Bronchus fibroblast of lung (primary cell): Measurements from ENCODE around the gene WWC2. TPM values are rescaled to one million over a fixed set of nuclear protein-coding genes. Genes with fewer than 3 reads are reported as not detected.

Source experiments
- total RNA-seq: library from RNA; depleted of rRNA; stranded (reverse); fragments of >200 nt; gene quantifications from 2 replicates; pipeline ENCODE4 v1.2.3, GENCODE V29; 2015

WWC2 gene
- total RNA-seq: 11.6 and 11.9 TPM in 2 replicates

GRCh38 chr4:183098723-183099536 lies at the start of gene WWC2:
Gene WWC2 (plus strand): TSS chr4:183099257. CDS start chr4:183099492, 235 bp downstream.

GRCh38 chr4:183320211-183321059 lies 221.4 kb downstream of the WWC2 start, which contains the start of gene CLDN22:
Gene CLDN22 (minus strand): TSS chr4:183320276. CDS start chr4:183320218, 58 bp downstream.

GRCh38 chr4:183322326-183322725 lies 223.3 kb downstream of the WWC2 start, which contains the start of gene CLDN24:
Gene CLDN24 (minus strand): TSS chr4:183322426. CDS start chr4:183322426, 0 bp downstream.

Other genes starting within 250 kb of the WWC2 start
- gene DCTD, start 181.9 kb upstream of the WWC2 start, total RNA-seq: 85.5 and 101 TPM in 2 replicates
- not detected in 2 replicates for gene CLDN22, start 221.0 kb downstream of the WWC2 start, total RNA-seq
- gene CLDN24, start 223.2 kb downstream of the WWC2 start, total RNA-seq: not detected in 2 replicates